NCI-H2107 treated with DMSO at 0.1 percent for 48 hours (cell line): Measurements from ENCODE around the gene CD226.
A peak's percentile ranks its signal among the peaks of the same experiment; 100 is the strongest.
"Not testable (repeated sequence)": the region's sequence is repeated elsewhere in the genome, so short reads cannot be mapped to it uniquely, and the experiment has no call there.

Experiments used
- DNase-seq: peaks from one replicate; lab custom pipeline; 2025; ENCODE audit not compliant: unreplicated experiment; lab: John Stamatoyannopoulos, UW

CD226 gene

DNA sequence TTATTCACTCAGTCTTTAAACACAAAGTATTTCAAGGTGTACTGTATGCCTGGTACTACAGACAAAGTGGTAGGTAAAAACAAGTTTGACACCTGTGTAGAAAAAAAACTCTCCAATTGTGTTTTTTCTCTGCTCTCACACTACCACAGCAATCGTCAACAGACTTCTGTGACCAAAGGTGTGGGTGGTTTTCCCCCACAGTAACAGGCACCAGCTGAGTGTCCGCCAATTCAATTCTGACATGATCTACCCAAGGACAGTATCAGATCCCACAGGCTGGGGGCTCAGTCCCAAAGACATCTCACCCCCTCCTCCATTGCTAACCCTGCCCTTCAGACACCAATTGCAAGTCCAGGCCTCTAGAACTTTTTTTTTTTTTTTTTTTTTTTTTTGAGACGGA is 71.2 kb downstream of the CD226 start:
- no peak for DNase-seq

DNA sequence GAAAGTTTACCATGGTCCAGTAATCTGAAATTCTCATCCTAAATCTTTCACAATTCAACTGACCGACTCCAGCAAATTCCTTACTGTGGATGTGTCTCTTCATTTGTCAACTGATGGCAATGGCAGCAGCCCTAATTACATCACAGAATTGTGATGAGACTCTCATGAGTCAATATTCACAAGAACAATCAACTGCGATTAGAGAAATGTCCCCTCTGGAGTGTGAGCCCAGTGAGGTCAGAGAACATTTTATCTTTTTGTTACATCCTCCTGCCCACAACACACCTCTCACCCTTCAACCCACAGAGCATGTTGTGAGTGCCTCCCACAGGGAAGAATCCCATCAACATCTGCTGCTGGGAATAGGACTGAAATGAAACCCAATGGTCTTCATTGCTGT is 73.6 kb downstream of the CD226 start:
- DNase-seq: no peak

- DNase-seq: no peak
Measured at GRCh38 chr18:69872661-69873060, 75.0 kb downstream of the CD226 start.

- no peak for DNase-seq
Measured at GRCh38 chr18:69871363-69871762, 76.3 kb downstream of the CD226 start.

- DNase-seq: no peak
Measured at GRCh38 chr18:69870736-69871135, 76.9 kb downstream of the CD226 start.

DNA sequence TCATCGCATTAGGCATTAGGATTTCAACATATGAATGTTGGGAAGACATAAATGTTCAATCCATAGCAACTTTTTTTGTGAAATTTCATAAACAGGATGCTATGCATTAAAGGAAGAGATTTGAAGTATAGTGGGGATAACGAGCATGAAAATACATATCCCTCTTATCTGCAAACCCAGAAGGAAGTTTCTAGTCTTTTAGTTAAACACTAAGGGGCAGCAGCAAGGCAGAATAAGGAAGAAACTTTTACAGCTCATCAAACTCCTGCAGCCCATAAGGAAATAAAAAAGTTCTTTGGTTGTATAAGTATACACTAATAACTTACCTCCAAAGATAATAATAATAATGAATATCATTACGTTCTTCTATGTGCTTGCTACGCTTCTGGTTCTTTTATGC is 81.5 kb downstream of the CD226 start:
- no peak for DNase-seq

DNA sequence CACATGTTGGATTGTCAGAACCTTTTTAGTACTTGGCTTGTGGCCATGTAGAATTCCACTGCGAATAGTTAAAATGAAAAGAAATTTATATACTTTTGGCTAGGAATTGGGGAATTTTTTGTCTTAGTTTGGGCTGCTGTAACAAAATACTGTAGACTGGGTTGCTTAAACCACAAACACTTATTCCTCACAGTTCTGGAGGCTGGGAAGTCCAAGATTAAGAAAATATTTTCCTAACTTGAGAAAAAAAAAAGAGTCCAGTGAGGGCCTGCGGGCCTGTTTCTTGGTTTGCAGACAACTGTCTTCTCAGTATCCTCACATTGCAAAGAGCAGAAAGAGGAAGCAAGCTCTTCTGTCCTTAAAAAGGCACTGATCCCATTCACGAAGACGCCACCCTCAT is 81.9 kb downstream of the CD226 start:
- no peak for DNase-seq

DNA sequence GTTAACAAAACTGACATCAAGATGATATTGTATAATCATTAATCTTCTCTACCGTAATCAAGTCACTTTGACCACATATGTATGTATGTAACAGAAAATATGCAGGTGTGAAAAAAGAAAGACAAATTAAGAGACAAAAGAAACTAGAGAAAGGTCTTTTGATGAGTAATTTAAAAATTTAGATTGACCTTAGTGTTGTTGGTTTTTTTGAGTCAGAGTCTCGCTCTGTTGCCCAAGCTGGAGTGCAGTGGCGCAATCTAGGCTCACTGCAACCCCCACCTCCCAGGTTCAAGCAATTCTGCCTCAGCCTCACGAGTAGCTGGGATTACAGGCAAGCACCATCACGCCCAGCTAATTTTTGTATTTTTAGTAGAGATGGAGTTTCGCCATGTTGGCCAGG is 82.9 kb downstream of the CD226 start:
- not testable (repeated sequence) for DNase-seq

GRCh38 chr18:69858897-69859296 is 88.8 kb downstream of the CD226 start:
- no peak for DNase-seq

DNA sequence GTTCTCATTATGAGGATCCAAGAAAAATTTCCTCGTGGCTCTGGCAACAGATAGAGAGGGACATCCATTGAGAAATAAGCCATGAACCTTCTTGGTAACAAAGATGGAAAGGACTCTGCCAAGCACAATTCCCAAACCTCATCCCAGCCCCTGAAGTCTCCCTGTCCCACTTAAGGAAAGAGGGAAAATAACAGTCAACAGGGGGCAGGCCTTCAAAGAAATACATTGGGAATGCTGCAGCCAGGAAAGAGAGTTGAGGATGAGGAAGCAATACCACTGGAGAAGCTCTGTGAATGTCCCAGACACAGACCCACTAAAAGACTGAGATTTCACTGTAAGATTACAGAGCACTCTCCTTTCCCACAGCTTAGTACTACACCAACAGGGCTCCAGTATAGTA is 93.2 kb downstream of the CD226 start:
- no peak for DNase-seq

- DNase-seq: no peak
Measured at GRCh38 chr18:69853051-69853450, 94.6 kb downstream of the CD226 start.

DNA sequence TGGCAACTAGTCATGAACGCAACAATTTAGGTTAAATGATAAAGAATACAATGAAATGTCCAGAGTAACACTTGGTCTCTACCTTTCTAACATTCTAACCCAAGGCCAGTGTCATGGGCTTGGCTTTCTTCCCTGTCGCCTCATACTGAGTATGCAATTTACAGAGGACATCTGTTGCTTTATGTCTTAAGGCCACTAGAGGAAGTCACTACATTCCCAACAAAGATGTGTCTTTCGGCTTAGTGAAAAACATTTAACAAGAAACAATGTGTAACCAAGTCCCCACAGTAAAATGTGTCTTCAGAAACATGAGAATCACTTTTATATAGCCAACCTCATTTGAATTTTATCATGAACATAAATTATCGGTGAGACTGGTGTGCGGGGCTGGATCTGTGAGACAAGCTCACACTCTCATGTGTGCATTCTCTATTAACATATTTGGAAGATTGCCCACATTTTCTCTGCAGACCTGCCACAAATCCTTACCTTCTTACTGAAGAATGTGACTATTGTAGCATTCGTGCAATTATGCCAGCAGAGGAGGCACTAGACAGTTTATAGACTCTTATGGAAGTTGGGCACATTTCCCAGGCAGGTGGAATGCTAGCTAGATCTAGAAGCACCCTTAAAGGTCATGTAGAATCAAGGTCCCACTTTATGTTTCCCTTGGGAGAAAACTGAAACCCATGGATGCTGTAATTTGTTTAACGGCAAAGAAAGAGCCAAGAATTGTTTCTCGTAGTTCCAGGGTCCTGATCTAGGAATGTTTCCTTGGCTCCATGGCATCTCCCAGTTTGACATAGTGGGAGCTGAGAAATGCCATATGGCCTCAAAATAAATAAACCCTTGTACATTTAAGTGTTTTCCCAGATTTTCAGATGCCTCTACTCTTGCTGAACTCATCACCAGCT is 101.8 kb downstream of the CD226 start:
- DNase-seq: peak; percentile 99

GRCh38 chr18:69844656-69845055 is 103.0 kb downstream of the CD226 start:
- no peak for DNase-seq

- peak; percentile 9 for DNase-seq
Measured at GRCh38 chr18:69843015-69843414, 104.7 kb downstream of the CD226 start.

DNA sequence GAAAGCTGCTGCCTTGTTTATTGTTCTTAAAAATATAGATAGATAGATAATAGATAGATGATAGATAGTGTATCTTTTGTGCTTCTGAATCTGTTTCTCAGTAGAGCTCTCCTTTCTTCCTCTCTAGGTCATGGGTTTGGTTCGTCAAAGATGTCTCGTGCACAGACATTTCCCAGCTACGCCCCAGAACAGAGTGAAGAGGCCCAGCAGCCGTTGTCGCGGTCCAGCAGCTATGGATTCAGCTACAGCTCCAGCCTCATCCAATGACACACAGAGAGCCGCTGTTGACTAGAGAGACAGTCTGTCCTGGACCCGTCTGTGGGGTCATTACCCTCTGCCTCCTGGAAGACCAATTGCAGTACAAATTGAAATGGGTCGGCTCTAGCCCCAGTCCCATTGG is 106.6 kb downstream of the CD226 start:
- no peak for DNase-seq

DNA sequence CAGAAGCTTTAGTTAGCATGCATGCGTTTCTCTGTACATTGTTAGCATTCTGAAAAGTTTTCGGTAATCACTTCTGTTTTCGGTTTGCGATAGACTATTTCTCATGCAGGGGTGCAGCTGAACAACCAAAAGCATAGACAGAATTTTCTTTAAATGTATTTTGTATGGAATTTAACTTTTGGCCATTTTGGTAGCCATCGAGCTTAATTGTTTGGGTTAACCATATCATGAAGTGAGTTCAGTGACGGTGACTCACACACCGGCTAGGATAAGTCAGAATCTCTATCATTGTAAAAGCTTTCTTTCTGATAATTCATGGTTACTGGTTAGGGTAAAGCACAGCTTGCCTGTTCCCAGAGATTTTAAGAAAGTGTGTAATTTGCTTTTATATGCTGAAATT is 107.2 kb downstream of the CD226 start:
- no peak for DNase-seq

DNA sequence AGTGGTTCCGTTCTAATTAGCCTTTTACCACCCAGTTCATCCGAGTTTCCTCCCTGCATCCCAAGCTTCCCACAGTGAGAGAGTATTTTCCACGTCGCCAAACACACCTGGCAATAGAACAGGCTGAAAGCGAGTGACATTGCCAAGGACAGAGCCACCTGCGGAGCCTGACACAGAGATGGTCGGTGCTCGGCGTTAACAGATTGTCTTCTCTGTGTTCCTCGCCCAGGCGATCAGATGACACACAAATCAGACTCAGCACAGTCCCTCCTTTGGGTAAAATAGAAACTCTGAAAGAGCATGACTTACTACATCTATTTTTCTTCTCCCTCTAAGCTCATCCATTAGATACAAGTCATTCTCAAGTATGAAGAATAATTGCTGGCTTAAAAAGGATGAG is 107.7 kb downstream of the CD226 start:
- DNase-seq: peak; percentile 26

GRCh38 chr18:69839497-69839896 is 108.2 kb downstream of the CD226 start:
- no peak for DNase-seq

DNA sequence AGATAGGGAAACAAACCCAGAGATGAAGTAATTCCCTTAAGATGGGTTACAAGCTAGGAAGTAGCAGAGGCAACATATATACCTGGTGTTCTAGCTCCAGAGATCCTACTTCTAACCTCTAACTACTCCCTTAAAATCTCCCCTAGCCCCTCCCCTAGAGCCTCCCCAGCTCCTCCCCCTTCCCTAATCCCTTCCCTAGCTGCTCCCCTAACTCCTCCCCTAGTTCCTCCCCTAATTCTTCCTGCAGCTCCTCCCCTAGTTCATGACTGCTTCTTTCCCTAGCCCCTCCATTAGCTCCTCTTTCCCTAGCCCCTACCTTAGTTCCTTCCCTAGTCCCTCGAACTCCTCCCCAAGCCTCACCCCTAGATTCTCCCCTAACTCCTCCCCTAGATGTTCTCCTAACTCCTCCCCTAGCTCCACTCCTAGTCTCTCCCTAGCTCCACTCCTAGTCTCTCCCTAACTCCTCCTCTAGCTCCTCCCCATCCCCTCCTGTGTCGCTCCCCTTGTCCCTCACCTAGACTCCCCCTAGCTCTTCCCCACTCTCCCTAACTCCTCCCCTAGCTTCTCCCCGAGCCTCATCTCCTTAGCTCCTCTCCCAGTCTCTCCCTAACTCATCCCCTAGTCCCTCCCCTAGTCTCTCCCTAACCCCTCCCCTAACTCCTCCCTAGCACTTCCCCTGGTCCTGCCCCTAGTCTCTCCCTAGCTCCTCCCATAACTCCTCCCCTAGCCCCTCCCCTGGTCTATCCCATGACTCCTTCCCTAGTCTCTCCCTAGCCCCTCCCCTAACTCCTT is 108.9 kb downstream of the CD226 start:
- DNase-seq: no peak

DNA sequence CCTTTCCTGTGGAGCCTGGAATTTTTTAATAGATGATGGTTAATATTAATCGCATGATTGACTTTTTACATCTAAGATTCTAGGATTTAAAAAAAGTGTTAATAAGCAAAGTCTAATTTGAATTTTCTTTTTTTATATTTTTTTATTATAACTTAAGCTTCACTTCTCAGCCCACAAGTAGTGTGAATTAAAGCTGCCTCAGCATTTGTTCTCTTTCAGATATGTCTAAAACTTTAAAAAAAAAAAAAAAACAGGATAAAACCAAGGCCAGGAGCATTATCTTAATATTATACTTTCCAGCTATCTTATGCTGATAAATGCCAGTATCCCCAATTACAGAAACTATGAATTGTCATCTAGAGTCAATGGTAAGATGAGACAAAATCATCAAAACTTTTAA is 109.7 kb downstream of the CD226 start:
- no peak for DNase-seq

GRCh38 chr18:69834980-69835379 is 112.7 kb downstream of the CD226 start:
- DNase-seq: not testable (repeated sequence)

DNA sequence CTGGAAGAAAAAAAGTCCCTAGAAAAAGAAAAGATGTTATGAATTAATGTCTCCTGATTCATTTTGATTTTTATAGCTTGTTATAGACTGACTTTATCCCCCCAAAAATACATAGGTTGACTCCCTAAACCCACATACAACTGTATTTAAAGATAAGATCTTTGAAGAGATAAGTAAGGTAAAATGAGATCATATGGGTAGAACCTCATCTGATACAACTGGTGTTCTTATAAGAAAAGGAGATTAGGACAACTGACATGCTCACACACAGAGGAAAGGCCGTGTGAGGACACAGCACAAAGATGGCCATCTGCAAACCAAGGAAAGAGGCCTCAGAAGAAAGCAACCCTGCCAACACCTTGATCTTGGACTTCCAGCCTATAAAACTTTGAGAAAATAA is 117.5 kb downstream of the CD226 start:
- no peak for DNase-seq
